ENCODE measurements around the gene NECTIN1.

The NECTIN1 gene

GRCh38 chr11:119651802-119652584 lies 77.0 kb downstream of the NECTIN1 start:
- TF ChIP-seq POLR2AphosphoS5 (IDR thresholded peaks at IDR 0.05; ENCODE audit: borderline replicate concordance, low read depth, low read length), result no peak
- no peak for TF ChIP-seq EZH2 (IDR thresholded peaks at IDR 0.05)
- no peak for TF ChIP-seq FOXP2 (optimal IDR thresholded peaks at IDR 0.05; ENCODE audit: control extremely low read depth, extremely low read length, insufficient read depth)
- no peak for DNase-seq (ENCODE audit: low read depth, low spot score)
- H3K9ac ChIP-seq (ENCODE audit: insufficient read length), result no peak overlapping the region
- no peaks in the 10 kb centered on the region for H3K36me3 ChIP-seq (ENCODE audit: insufficient read depth, low read length)
- H3K4me3 ChIP-seq, result no peak overlapping the region
- H3K27ac ChIP-seq, result no peak overlapping the region
- H3K9me3 ChIP-seq (ENCODE audit: low read depth, low read length), result no peaks in the 10 kb centered on the region

DNA sequence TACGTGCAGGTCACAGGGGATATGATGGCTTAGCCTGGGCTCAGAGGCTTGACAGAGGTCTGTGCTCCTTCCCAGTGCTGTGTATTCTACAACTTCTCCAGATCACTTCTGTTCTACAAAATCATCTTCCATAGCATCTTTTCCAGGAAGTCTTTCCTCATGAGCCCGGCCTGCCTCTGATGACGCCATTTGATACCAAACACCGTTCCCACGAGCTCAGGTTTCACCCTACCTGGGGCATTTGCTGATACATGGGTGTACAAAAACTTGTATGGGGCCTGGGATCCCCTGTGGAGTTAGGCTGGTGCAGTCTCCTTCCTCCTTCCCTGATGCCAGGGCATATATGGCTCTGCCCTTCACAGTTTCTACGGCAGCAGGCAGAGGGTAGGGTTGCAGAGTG lies 78.7 kb downstream of the NECTIN1 start:
- H3K9ac ChIP-seq (ENCODE audit: insufficient read length), result no peak overlapping the region
- no peaks in the 10 kb centered on the region for H3K36me3 ChIP-seq (ENCODE audit: insufficient read depth, low read length)
- H3K9me3 ChIP-seq (ENCODE audit: low read depth, low read length), result no peaks in the 10 kb centered on the region
- no peak overlapping the region for H3K4me3 ChIP-seq
- H3K27ac ChIP-seq, result no peak overlapping the region
- TF ChIP-seq EZH2 (IDR thresholded peaks at IDR 0.05) (no peak), FOXP2 (optimal IDR thresholded peaks at IDR 0.05; ENCODE audit: control extremely low read depth, extremely low read length, insufficient read depth) (no peak), POLR2AphosphoS5 (IDR thresholded peaks at IDR 0.05; ENCODE audit: borderline replicate concordance, low read depth, low read length) (no peak)
- no peak for DNase-seq (ENCODE audit: low read depth, low spot score)

DNA sequence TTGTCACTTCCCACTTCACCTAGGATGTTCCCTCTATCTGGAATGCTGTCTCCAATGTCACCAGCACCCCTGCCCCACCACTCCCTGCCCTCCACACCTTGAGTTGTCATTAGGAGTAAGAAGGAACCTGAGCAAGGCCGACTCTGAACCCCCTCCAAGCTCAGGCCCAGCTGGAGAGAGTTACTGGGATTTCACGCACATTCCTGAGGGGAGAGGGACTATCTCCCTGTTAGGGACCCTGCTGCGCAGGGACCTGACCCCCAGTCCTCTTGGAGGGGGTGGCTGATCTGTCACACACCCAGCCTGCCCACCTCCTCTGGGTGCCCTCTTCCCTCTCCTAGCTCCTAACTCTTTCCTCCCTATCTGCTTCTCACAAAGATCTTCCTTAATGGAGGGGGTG lies 81.7 kb downstream of the NECTIN1 start:
- no peak for DNase-seq (ENCODE audit: low read depth, low spot score)
- no peaks in the 10 kb centered on the region for H3K36me3 ChIP-seq (ENCODE audit: insufficient read depth, low read length)
- H3K4me3 ChIP-seq, result no peak overlapping the region
- H3K27ac ChIP-seq, result no peak overlapping the region
- no peaks in the 10 kb centered on the region for H3K9me3 ChIP-seq (ENCODE audit: low read depth, low read length)
- no peak overlapping the region for H3K9ac ChIP-seq (ENCODE audit: insufficient read length)
- TF ChIP-seq POLR2AphosphoS5 (IDR thresholded peaks at IDR 0.05; ENCODE audit: borderline replicate concordance, low read depth, low read length) (no peak), EZH2 (IDR thresholded peaks at IDR 0.05) (no peak)

- no peak overlapping the region for H3K27ac ChIP-seq
- H3K4me3 ChIP-seq, result no peak overlapping the region
- no peak overlapping the region for H3K9ac ChIP-seq (ENCODE audit: insufficient read length)
- no peaks in the 10 kb centered on the region for H3K9me3 ChIP-seq (ENCODE audit: low read depth, low read length)
- DNase-seq (ENCODE audit: low read depth, low spot score), result no peak
- TF ChIP-seq EZH2 (IDR thresholded peaks at IDR 0.05) (no peak), FOXP2 (optimal IDR thresholded peaks at IDR 0.05; ENCODE audit: control extremely low read depth, extremely low read length, insufficient read depth) (no peak), POLR2AphosphoS5 (IDR thresholded peaks at IDR 0.05; ENCODE audit: borderline replicate concordance, low read depth, low read length) (no peak)
- H3K36me3 ChIP-seq (ENCODE audit: insufficient read depth, low read length), result no peaks in the 10 kb centered on the region
These were observed 84.0 kb downstream of the NECTIN1 start for GRCh38 chr11:119645018-119645417.

DNA sequence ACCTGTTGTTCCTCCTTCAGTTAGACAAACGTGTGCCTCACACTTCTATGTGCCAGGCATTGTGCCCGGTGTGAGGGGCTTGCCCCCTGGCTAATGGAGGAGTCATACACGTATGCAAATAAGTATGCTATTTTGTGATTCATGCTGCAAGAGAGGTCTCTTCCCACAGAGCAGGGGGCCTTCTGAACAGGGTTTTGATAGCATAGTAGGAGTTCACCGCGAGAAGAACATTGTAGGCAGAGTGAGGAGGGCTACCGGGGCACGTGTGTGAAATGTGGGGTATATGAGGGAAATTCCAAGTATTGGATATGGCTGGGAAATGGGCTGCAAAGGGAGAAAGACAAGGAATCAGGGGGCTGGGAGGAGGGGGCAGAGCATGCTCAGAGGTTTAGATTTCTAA lies 84.5 kb downstream of the NECTIN1 start:
- no peak for TF ChIP-seq FOXP2 (optimal IDR thresholded peaks at IDR 0.05; ENCODE audit: control extremely low read depth, extremely low read length, insufficient read depth)
- no peak for TF ChIP-seq EZH2 (IDR thresholded peaks at IDR 0.05)
- no peak for TF ChIP-seq POLR2AphosphoS5 (IDR thresholded peaks at IDR 0.05; ENCODE audit: borderline replicate concordance, low read depth, low read length)
- no peak for DNase-seq (ENCODE audit: low read depth, low spot score)

GRCh38 chr11:119643876-119644225 lies 85.1 kb downstream of the NECTIN1 start:
- Histone ChIP-seq H3K4me3 (no peak overlapping the region), H3K9ac (ENCODE audit: insufficient read length) (no peak overlapping the region), H3K27ac (no peak overlapping the region), H3K36me3 (ENCODE audit: insufficient read depth, low read length) (no peaks in the 10 kb centered on the region), H3K9me3 (ENCODE audit: low read depth, low read length) (no peaks in the 10 kb centered on the region)
- no peak for DNase-seq (ENCODE audit: low read depth, low spot score)
- no peak for TF ChIP-seq EZH2 (IDR thresholded peaks at IDR 0.05)
- no peak for TF ChIP-seq POLR2AphosphoS5 (IDR thresholded peaks at IDR 0.05; ENCODE audit: borderline replicate concordance, low read depth, low read length)
- TF ChIP-seq FOXP2 (optimal IDR thresholded peaks at IDR 0.05; ENCODE audit: control extremely low read depth, extremely low read length, insufficient read depth), result no peak

More for the DNA sequence above, 84.5 kb downstream of the NECTIN1 start:
- H3K9me3 ChIP-seq (ENCODE audit: low read depth, low read length), result no peaks in the 10 kb centered on the region
- H3K36me3 ChIP-seq (ENCODE audit: insufficient read depth, low read length), result no peaks in the 10 kb centered on the region
- no peak overlapping the region for H3K9ac ChIP-seq (ENCODE audit: insufficient read length)
- H3K27ac ChIP-seq, result no peak overlapping the region
- H3K4me3 ChIP-seq, result no peak overlapping the region

- no peaks in the 10 kb centered on the region for H3K36me3 ChIP-seq (ENCODE audit: insufficient read depth, low read length)
- no peaks in the 10 kb centered on the region for H3K9me3 ChIP-seq (ENCODE audit: low read depth, low read length)
- H3K9ac ChIP-seq (ENCODE audit: insufficient read length), result no peak overlapping the region
- no peak overlapping the region for H3K27ac ChIP-seq
- no peak overlapping the region for H3K4me3 ChIP-seq
- TF ChIP-seq POLR2AphosphoS5 (IDR thresholded peaks at IDR 0.05; ENCODE audit: borderline replicate concordance, low read depth, low read length) (no peak), FOXP2 (optimal IDR thresholded peaks at IDR 0.05; ENCODE audit: control extremely low read depth, extremely low read length, insufficient read depth) (no peak), EZH2 (IDR thresholded peaks at IDR 0.05) (no peak)
- no peak for DNase-seq (ENCODE audit: low read depth, low spot score)
These were observed 85.7 kb downstream of the NECTIN1 start for GRCh38 chr11:119643212-119643875.

GRCh38 chr11:119641983-119642745 lies 86.8 kb downstream of the NECTIN1 start:
- DNase-seq (ENCODE audit: low read depth, low spot score), result no peak
- H3K4me3 ChIP-seq, result no peak overlapping the region
- H3K36me3 ChIP-seq (ENCODE audit: insufficient read depth, low read length), result no peaks in the 10 kb centered on the region
- no peak overlapping the region for H3K9ac ChIP-seq (ENCODE audit: insufficient read length)
- H3K27ac ChIP-seq, result no peak overlapping the region
- no peaks in the 10 kb centered on the region for H3K9me3 ChIP-seq (ENCODE audit: low read depth, low read length)
- TF ChIP-seq FOXP2 (optimal IDR thresholded peaks at IDR 0.05; ENCODE audit: control extremely low read depth, extremely low read length, insufficient read depth), result no peak
- TF ChIP-seq EZH2 (IDR thresholded peaks at IDR 0.05), result no peak
- TF ChIP-seq POLR2AphosphoS5 (IDR thresholded peaks at IDR 0.05; ENCODE audit: borderline replicate concordance, low read depth, low read length), result no peak

Data from SK-N-MC (cell line).